Panc1 (cell line): ENCODE results near the gene SIRPB2. TPM values are rescaled to one million over a fixed set of nuclear protein-coding genes. Genes with fewer than 3 reads are reported as not detected.

Experiments
- ATAC-seq: fragments of 200-7000 bp; cut with Tn5 transposase; 2 replicates; pipeline ENCODE4 v1.9.1; 2020; ENCODE audit warnings: mild to moderate bottlenecking, moderate library complexity
- BruUV-seq: library from RNA; stranded (reverse); fragments of 400-500 nt; replicated peaks from 2 replicates; lab custom pipeline; 2021; lab: Mats Ljungman, UMichigan
- CTCF ChIA-PET: fragments of 300-600 bp; sonication (Branson Sonifier 250); formaldehyde crosslinking; loops from one replicate; lab custom pipeline; 2022; ENCODE audit warnings: antibody characterized with exemption; lab: Charles Lee
- POLR2A ChIA-PET: fragments of 300-600 bp; sonication (Branson Sonifier 250); formaldehyde crosslinking; loops from one replicate; lab custom pipeline; 2022; ENCODE audit warnings: antibody characterized with exemption; lab: Charles Lee
- DNase-seq: peaks from one replicate; pipeline ENCODE4 v3.0.0-alpha.2; 2010; ENCODE audit warnings: low read depth, low spot score
- H3K27ac ChIP-seq: 2 replicates; pipeline ENCODE4 v1.5.1; 2011; ENCODE audit warnings: mild to moderate bottlenecking, low read length, inconsistent platforms
- H3K27me3 ChIP-seq: fragments of 200-500 bp; sonication (Bioruptor generic); 2 replicates; pipeline ENCODE4 v1.6.0; 2014; ENCODE audit warnings: low read length, inconsistent platforms; ENCODE audit not compliant: control insufficient read depth, insufficient read depth
- H3K36me3 ChIP-seq: fragments of 200-500 bp; sonication (Bioruptor generic); 2 replicates; pipeline ENCODE4 v1.5.1; 2014; ENCODE audit warnings: inconsistent platforms, mild to moderate bottlenecking, low read length, moderate library complexity; ENCODE audit not compliant: control insufficient read depth, insufficient read depth
- H3K4me1 ChIP-seq: 2 replicates; pipeline ENCODE4 v1.5.1; 2011; ENCODE audit warnings: inconsistent platforms, mild to moderate bottlenecking, low read length, moderate library complexity; ENCODE audit not compliant: control insufficient read depth, insufficient read depth
- H3K4me3 ChIP-seq, 2 experiments: 2 replicates each; pipeline ENCODE4 v1.5.1; 2011 to 2012; ENCODE audit warnings: low read depth in 2 of 2, low read length in 2 of 2, mild to moderate bottlenecking in 2 of 2, inconsistent platforms in 1 of 2, moderate library complexity in 1 of 2
- H3K9me3 ChIP-seq: fragments of 200-500 bp; sonication (Bioruptor generic); 2 replicates; pipeline ENCODE4 v1.5.1; 2014; ENCODE audit warnings: low read depth, mild to moderate bottlenecking, inconsistent platforms, low read length, moderate library complexity; ENCODE audit not compliant: control insufficient read depth, insufficient read depth
- CTCF ChIP-seq: fragments of 450-650 bp; IDR thresholded peaks from 2 replicates; pipeline ENCODE4 v1.5.1; 2017; ENCODE audit warnings: mild to moderate bottlenecking
- POLR2AphosphoS5 ChIP-seq: IDR thresholded peaks from 2 replicates; pipeline ENCODE4 v1.6.1; 2012; ENCODE audit warnings: mild to moderate bottlenecking, low read depth, low read length, moderate library complexity
- REST ChIP-seq, 2 experiments: IDR thresholded peaks; 2 replicates each; pipeline ENCODE4 v1.6.1; 2011 to 2012; ENCODE audit warnings: low read depth in 2 of 2, control low read depth in 1 of 2, low read length in 1 of 2, mild to moderate bottlenecking in 1 of 2, moderate library complexity in 1 of 2; ENCODE audit not compliant: insufficient read depth in 1 of 2
- SIN3A ChIP-seq: IDR thresholded peaks from 2 replicates; pipeline ENCODE4 v1.6.1; 2012; ENCODE audit warnings: low read depth, mild to moderate bottlenecking, low read length, moderate library complexity, borderline replicate concordance; ENCODE audit not compliant: insufficient read depth
- TCF7L2 ChIP-seq: IDR thresholded peaks from 2 replicates; pipeline ENCODE4 v1.6.1; 2011; ENCODE audit warnings: mild to moderate bottlenecking, low read depth, low read length, inconsistent platforms
- in situ Hi-C: cut with HindIII; loops from 2 replicates; pipeline ENCODE4 v1.10.0; 2016; ENCODE audit warnings: low sequenced_read_pairs, low pct_unique_long_range_greater_than_20kb
- intact Hi-C: fragments of 100-400 bp; cut with micrococcal nuclease; formaldehyde crosslinking; loops from one replicate; pipeline ENCODE4 v1.10.0; 2022; ENCODE audit not compliant: unreplicated experiment
- total RNA-seq: library from RNA; stranded (reverse); gene quantifications from one replicate; pipeline ENCODE4 v1.2.1, GENCODE V29; 2021; ENCODE audit not compliant: unreplicated experiment

SIRPB2 gene
- total RNA-seq, 1 experiment from 2014 or later = not detected

GRCh38 chr20:1450926-1451491 lies 40.2 kb downstream of the SIRPB2 start:
- in situ Hi-C loops (no loop called here), intact Hi-C loops (no loop called here)
- TF ChIP-seq CTCF (no peak), POLR2AphosphoS5 (no peak), SIN3A (no peak), TCF7L2 (no peak), REST (IDR thresholded peaks at IDR 0.05; ENCODE audit: insufficient read depth in 1 of 2, low read depth in 2 of 2, low read length in 1 of 2) (no peak)
- CTCF ChIA-PET = no interaction called here
- DNase-seq = no peak
- no peaks in the 10 kb centered on the region for H3K9me3 ChIP-seq
- POLR2A ChIA-PET = no interaction called here
- peaks cover 53% of the 10 kb centered on the region for H3K36me3 ChIP-seq
- no peaks in the 10 kb centered on the region for H3K27me3 ChIP-seq
- BruUV-seq = no TSS peak
- H3K4me1 ChIP-seq = no peaks in the 10 kb centered on the region
- ATAC-seq = no peak
- H3K27ac ChIP-seq = no peak overlapping the region
- no peak overlapping the region for H3K4me3 ChIP-seq

DNA sequence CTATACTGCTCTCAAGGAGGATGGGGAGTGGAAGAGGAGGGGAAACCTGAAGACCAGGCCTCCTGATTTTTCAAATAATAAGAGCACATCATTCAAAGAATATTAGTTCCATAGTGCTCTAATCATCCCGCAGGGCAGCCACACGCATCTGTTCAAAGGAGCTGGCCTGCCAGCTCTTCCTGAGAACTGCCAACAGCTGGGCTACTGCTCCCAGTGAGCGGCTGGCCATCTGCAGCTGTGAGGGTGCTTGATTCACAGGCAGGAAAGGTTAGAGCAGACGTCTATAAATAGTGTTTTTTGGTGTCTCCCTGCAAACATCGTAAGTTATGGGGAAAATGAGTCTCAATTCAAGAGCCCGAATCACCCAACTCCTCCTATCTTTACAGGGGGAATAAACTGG lies 41.9 kb downstream of the SIRPB2 start:
- Histone ChIP-seq H3K4me3 (no peak overlapping the region), H3K27me3 (no peaks in the 10 kb centered on the region), H3K36me3 (peaks cover 56% of the 10 kb centered on the region), H3K9me3 (no peaks in the 10 kb centered on the region), H3K27ac (no peak overlapping the region), H3K4me1 (no peaks in the 10 kb centered on the region)
- ChIA-PET POLR2A (no interaction called here), CTCF (no interaction called here)
- intact Hi-C loops (no loop called here), in situ Hi-C loops (no loop called here)
- DNase-seq (no peak), ATAC-seq (no peak)
- no peak for TF ChIP-seq POLR2AphosphoS5
- no peak for TF ChIP-seq CTCF
- TF ChIP-seq REST (IDR thresholded peaks at IDR 0.05; ENCODE audit: insufficient read depth in 1 of 2, low read depth in 2 of 2, low read length in 1 of 2) = no peak
- TF ChIP-seq TCF7L2 = no peak
- no peak for TF ChIP-seq SIN3A
- BruUV-seq = no TSS peak
